ENCODE results near the gene IPPK.

Gene IPPK

GRCh38 chr9:92686954-92687353, 17.0 kb upstream of the IPPK start:
- DNase-seq: no peak

GRCh38 chr9:92685022-92685421, 15.1 kb upstream of the IPPK start:
- no peak for DNase-seq

- no peak for DNase-seq
Measured at GRCh38 chr9:92682269-92682668, 12.3 kb upstream of the IPPK start.

- no peak for DNase-seq
Measured at GRCh38 chr9:92680166-92681119, 10.5 kb upstream of the IPPK start.

GRCh38 chr9:92679413-92680165, 9.7 kb upstream of the IPPK start:
- DNase-seq: no peak

GRCh38 chr9:92671323-92671722, 1.4 kb upstream of the IPPK start:
- no peak for DNase-seq

- DNase-seq: no peak
Measured at GRCh38 chr9:92669527-92669889, 423 bp downstream of the IPPK start.

GRCh38 chr9:92668746-92669526, 995 bp downstream of the IPPK start:
- no peak for DNase-seq

GRCh38 chr9:92666912-92667532, 2.9 kb downstream of the IPPK start:
- DNase-seq: no peak

- no peak for DNase-seq
Measured at GRCh38 chr9:92666236-92666635, 3.7 kb downstream of the IPPK start.

- no peak for DNase-seq
Measured at GRCh38 chr9:92665836-92666235, 4.1 kb downstream of the IPPK start.

- no peak for DNase-seq
Measured at GRCh38 chr9:92664394-92665152, 5.4 kb downstream of the IPPK start.

GRCh38 chr9:92663951-92664350, 6.0 kb downstream of the IPPK start:
- no peak for DNase-seq

GRCh38 chr9:92663126-92663525, 6.8 kb downstream of the IPPK start:
- DNase-seq: no peak

GRCh38 chr9:92661743-92662142, 8.2 kb downstream of the IPPK start:
- no peak for DNase-seq

- DNase-seq: no peak
Measured at GRCh38 chr9:92661127-92661526, 8.8 kb downstream of the IPPK start.

GRCh38 chr9:92660266-92660665, 9.7 kb downstream of the IPPK start:
- no peak for DNase-seq

GRCh38 chr9:92659601-92660000, 10.3 kb downstream of the IPPK start:
- no peak for DNase-seq

- no peak for DNase-seq
Measured at GRCh38 chr9:92658611-92659010, 11.3 kb downstream of the IPPK start.

GRCh38 chr9:92658176-92658575, 11.8 kb downstream of the IPPK start:
- no peak for DNase-seq

- no peak for DNase-seq
Measured at GRCh38 chr9:92657296-92658094, 12.4 kb downstream of the IPPK start.
